OCI-LY1 (cell line): ENCODE data around the gene GNB4.

Experiments
- CTCF ChIP-seq: fragments of 200-600 bp; sonication (generic), shearing (Covaris generic); IDR thresholded peaks from 2 replicates; pipeline ENCODE4 v1.5.1; 2017; ENCODE audit warnings: mild to moderate bottlenecking, antibody characterized with exemption, low read length, moderate library complexity, mixed read lengths
- EZH2 ChIP-seq: fragments of 200-600 bp; sonication (generic), shearing (Covaris generic); IDR thresholded peaks from 2 replicates; pipeline ENCODE4 v1.8.0; 2017; ENCODE audit warnings: borderline replicate concordance, mixed run types, mild to moderate bottlenecking, antibody characterized with exemption, low read length, moderate library complexity, mixed read lengths

GRCh38 chr3:179425075-179425474 is 26.2 kb downstream of the GNB4 start:
- TF ChIP-seq CTCF (no peak), EZH2 (no peak)
